B cell (primary cell): ENCODE results near the gene CCDC134. TPM values are rescaled to one million over a fixed set of nuclear protein-coding genes. Genes with fewer than 3 reads are reported as not detected.

Source experiments
- ATAC-seq: fragments of 200-7000 bp; cut with Tn5 transposase; one replicate; pipeline ENCODE4 v1.10.0; 2021; ENCODE audit warnings: low read depth, mild to moderate bottlenecking, moderate number of reproducible peaks, moderate library complexity
- CTCF ChIA-PET: fragments of 350-600 bp; sonication (Branson Sonifier 250); formaldehyde crosslinking; loops from one replicate; lab custom pipeline; 2021; ENCODE audit warnings: antibody characterized with exemption, inconsistent platforms; lab: Charles Lee
- POLR2A ChIA-PET: fragments of 350-600 bp; sonication (Branson Sonifier 250); formaldehyde crosslinking; loops from one replicate; lab custom pipeline; 2021; ENCODE audit warnings: antibody characterized with exemption; lab: Charles Lee
- DNase-seq: peaks from one replicate; pipeline ENCODE4 v3.0.0; 2013
- H2AFZ ChIP-seq: 2 replicates; pipeline ENCODE4 v1.6.1; 2012; ENCODE audit warnings: mild to moderate bottlenecking, low read depth, low read length; ENCODE audit not compliant: insufficient read depth, poor library complexity, severe bottlenecking
- H3K27ac ChIP-seq, 2 donors: 1 replicate in 1 of 2; 2 replicates in 1 of 2; pipeline ENCODE4 v1.5.1; 2012 to 2013; ENCODE audit warnings: low read length in 2 of 2, mild to moderate bottlenecking in 2 of 2, moderate library complexity in 1 of 2
- H3K27me3 ChIP-seq, 4 experiments: fragments of 200-600 bp in 1 of 4; sonication (generic) in 1 of 4; replicated peaks in 1 of 4; 1 replicate in 2 of 4; 2 replicates in 2 of 4; pipeline versions ENCODE4 v1.6.1 to v1.7.0; 2013 to 2016; ENCODE audit warnings: low read length in 3 of 4, mild to moderate bottlenecking in 2 of 4, mixed read lengths in 1 of 4, moderate library complexity in 1 of 4; ENCODE audit not compliant: insufficient read depth in 4 of 4, control insufficient read depth in 3 of 4; ENCODE audit errors: control extremely low read depth in 1 of 4
- H3K36me3 ChIP-seq, 2 experiments: replicated peaks in 1 of 2; 1 replicate in 1 of 2; 2 replicates in 1 of 2; pipeline versions ENCODE4 v1.6.1 to v1.7.1; 2013; ENCODE audit warnings: low read length in 1 of 2; ENCODE audit not compliant: insufficient read depth in 2 of 2, control insufficient read depth in 1 of 2; ENCODE audit errors: control extremely low read depth in 1 of 2, extremely low read depth in 1 of 2
- H3K4me1 ChIP-seq, 2 donors: fragments of 200-600 bp in 1 of 2; sonication (generic) in 1 of 2; 1 replicate in 1 of 2; 2 replicates in 1 of 2; pipeline versions ENCODE4 v1.5.1 to v1.6.1; 2013 to 2017; ENCODE audit warnings: low read length in 2 of 2; ENCODE audit not compliant: control insufficient read depth in 2 of 2, insufficient read depth in 2 of 2
- H3K4me2 ChIP-seq: replicated peaks from 2 replicates; pipeline ENCODE3; 2012; ENCODE audit warnings: mild to moderate bottlenecking, low read depth, low read length; ENCODE audit not compliant: poor library complexity, severe bottlenecking
- H3K4me3 ChIP-seq, 5 experiments: fragments of 200-600 bp in 1 of 5; sonication (generic) in 1 of 5; 1 replicate in 3 of 5; 2 replicates in 2 of 5; pipeline versions ENCODE4 v1.5.1 to v1.7.0; 2011 to 2016; ENCODE audit warnings: low read length in 4 of 5, mild to moderate bottlenecking in 4 of 5, low read depth in 2 of 5, control low read depth in 1 of 5, moderate library complexity in 1 of 5; ENCODE audit not compliant: insufficient read depth in 1 of 5; ENCODE audit errors: control extremely low read depth in 1 of 5, extremely low read depth in 1 of 5
- H3K79me2 ChIP-seq: fragments of 200-600 bp; sonication (generic); one replicate; pipeline ENCODE4 v1.6.0; 2016; ENCODE audit warnings: low read length; ENCODE audit not compliant: control insufficient read depth, insufficient read depth
- H3K9ac ChIP-seq: fragments of 200-600 bp; sonication (generic); 2 replicates; pipeline ENCODE4 v1.6.1; 2017; ENCODE audit warnings: mild to moderate bottlenecking, low read length, moderate library complexity
- H3K9me3 ChIP-seq, 3 donors: one replicate each; pipeline versions ENCODE4 v1.6.1 to v1.7.1; 2013; ENCODE audit warnings: low read length in 2 of 3; ENCODE audit not compliant: control insufficient read depth in 2 of 3, insufficient read depth in 1 of 3; ENCODE audit errors: control extremely low read depth in 1 of 3
- H4K20me1 ChIP-seq: 2 replicates; pipeline ENCODE4 v1.6.0; 2012; ENCODE audit warnings: mild to moderate bottlenecking, low read length; ENCODE audit not compliant: insufficient read depth, control insufficient read depth, poor library complexity, severe bottlenecking
- H3K27ac Mint-ChIP-seq: one replicate; pipeline ENCODE4 v1.8.0; 2021; ENCODE audit warnings: mixed read lengths
- H3K27me3 Mint-ChIP-seq: one replicate; pipeline ENCODE4 v1.8.0; 2021; ENCODE audit warnings: mixed read lengths
- H3K4me1 Mint-ChIP-seq: one replicate; pipeline ENCODE4 v1.8.0; 2021; ENCODE audit warnings: mixed read lengths
- H3K4me3 Mint-ChIP-seq: one replicate; pipeline ENCODE4 v1.8.0; 2021; ENCODE audit warnings: mixed read lengths
- H3K9me3 Mint-ChIP-seq: one replicate; pipeline ENCODE4 v1.8.0; 2022; ENCODE audit warnings: mixed read lengths; ENCODE audit not compliant: insufficient read depth
- CTCF ChIP-seq: fragments of 200-600 bp; IDR thresholded peaks from one replicate; pipeline ENCODE4 v1.8.0; 2022; ENCODE audit warnings: antibody characterized with exemption, mild to moderate bottlenecking
- EZH2 ChIP-seq: IDR thresholded peaks from 2 replicates; pipeline ENCODE4 v1.6.1; 2012; ENCODE audit warnings: borderline replicate concordance, low read depth, mild to moderate bottlenecking, moderate library complexity, low read length; ENCODE audit not compliant: insufficient read depth, poor library complexity, severe bottlenecking
- WGBS: methylation state at CpG from one replicate; pipeline ENCODE4 v1.1.5; 2013; ENCODE audit warnings: missing lambda C conversion rate; ENCODE audit not compliant: insufficient coverage; 5-methylcytosine and 5-hydroxymethylcytosine counted together
- intact Hi-C: fragments of 100-400 bp; cut with micrococcal nuclease; formaldehyde crosslinking; loops from one replicate; pipeline ENCODE4 v1.10.0; 2022
- polyA plus RNA-seq: library from polyadenylated mRNA; depleted of rRNA; stranded (reverse); fragments of >200 nt; gene quantifications from 2 replicates; pipeline ENCODE4 v1.2.3, GENCODE V29; 2012
- total RNA-seq, 2 donors: library from RNA; stranded (reverse); fragments of 120-200 nt in 1 of 2; gene quantifications; 1 replicate in 1 of 2; 2 replicates in 1 of 2; pipeline versions ENCODE4 v1.2.3 to v1.2.4, GENCODE V29; 2013 to 2022

CCDC134 gene
- total and polyA plus RNA-seq, 2 donors (not counting 1 experiment from before 2014, with no cell fraction given), result 4.4 to 18.1 TPM

- Histone ChIP-seq H3K36me3 (no peaks in the 10 kb centered on the region), H3K4me2 (no peak overlapping the region), H3K4me3 (no peak overlapping the region), H3K79me2 (no peaks in the 10 kb centered on the region), H2AFZ (no peak overlapping the region), H3K4me1 (peaks cover 0 to 5% of the 10 kb centered on the region in 2 donors), H4K20me1 (no peaks in the 10 kb centered on the region), H3K9ac (no peak overlapping the region), H3K27me3 (peaks cover 0 to 3% (median 0%) of the 10 kb centered on the region in 4 experiments), H3K27ac (no peak overlapping the region), H3K9me3 (no peaks in the 10 kb centered on the region)
- ChIA-PET POLR2A (no interaction called here), CTCF (no interaction called here)
- H3K27ac Mint-ChIP-seq, result no peak overlapping the region
- no CpG with 5 or more reads among the region's 5 CpGs for WGBS
- H3K9me3 Mint-ChIP-seq, result no peaks in the 10 kb centered on the region
- H3K4me3 Mint-ChIP-seq, result no peak overlapping the region
- intact Hi-C loops, result no loop called here
- ATAC-seq (no peak), DNase-seq (no peak)
- peaks cover 5% of the 10 kb centered on the region for H3K4me1 Mint-ChIP-seq
- H3K27me3 Mint-ChIP-seq, result no peaks in the 10 kb centered on the region
- TF ChIP-seq CTCF (no peak), EZH2 (no peak)
These were observed 43.0 kb upstream of the CCDC134 start for GRCh38 chr22:41757502-41757901.

- Histone ChIP-seq H3K4me1 (peaks cover 0 to 3% of the 10 kb centered on the region in 2 donors), H4K20me1 (no peaks in the 10 kb centered on the region), H3K36me3 (no peaks in the 10 kb centered on the region), H3K9ac (no peak overlapping the region), H3K4me3 (no peak overlapping the region), H2AFZ (no peak overlapping the region), H3K9me3 (no peaks in the 10 kb centered on the region), H3K4me2 (no peak overlapping the region), H3K27me3 (no peaks in the 10 kb centered on the region), H3K27ac (no peak overlapping the region), H3K79me2 (no peaks in the 10 kb centered on the region)
- ChIA-PET CTCF (no interaction called here), POLR2A (no interaction called here)
- Mint-ChIP-seq H3K27ac (no peak overlapping the region), H3K4me1 (peaks cover 7% of the 10 kb centered on the region), H3K9me3 (no peaks in the 10 kb centered on the region), H3K4me3 (no peak overlapping the region), H3K27me3 (no peaks in the 10 kb centered on the region)
- TF ChIP-seq EZH2, result no peak
- no peak for TF ChIP-seq CTCF
- no peak for ATAC-seq
- intact Hi-C loops, result no loop called here
- WGBS, result 69% methylated on average over 2 of the region's 2 CpGs
- DNase-seq, result no peak
These were observed 42.2 kb upstream of the CCDC134 start for GRCh38 chr22:41758231-41758630.
